Neural cell (in vitro differentiated cells): ENCODE results near the gene PHACTR1. TPM values are rescaled to one million over a fixed set of nuclear protein-coding genes. Genes with fewer than 3 reads are reported as not detected.

Experiments
- H2AFZ ChIP-seq: fragments of 200-600, 300-800 bp; sonication (generic), shearing (Covaris generic); 2 replicates; pipeline ENCODE4 v1.6.0; 2014; ENCODE audit warnings: low read depth, mild to moderate bottlenecking, antibody characterized with exemption, low read length, moderate library complexity
- H3F3A ChIP-seq: fragments of 200-600 bp; shearing (Covaris generic); 2 replicates; pipeline ENCODE4 v1.6.1; 2016; ENCODE audit warnings: mild to moderate bottlenecking, moderate library complexity, mixed read lengths, antibody characterized with exemption, low read length; ENCODE audit not compliant: insufficient read depth, poor library complexity, severe bottlenecking
- H3K27ac ChIP-seq: fragments of 200-600, 300-800 bp; sonication (generic), shearing (Covaris generic); 2 replicates; pipeline ENCODE4 v1.5.1; 2014; ENCODE audit warnings: mild to moderate bottlenecking, low read length, moderate library complexity
- H3K27me3 ChIP-seq: fragments of 300-800, 200-600 bp; sonication (generic), shearing (Covaris generic); 2 replicates; pipeline ENCODE4 v1.6.0; 2014; ENCODE audit warnings: mild to moderate bottlenecking, low read depth, low read length, moderate library complexity; ENCODE audit not compliant: insufficient read depth
- H3K36me3 ChIP-seq: fragments of 300-800, 200-600 bp; sonication (generic), shearing (Covaris generic); 2 replicates; pipeline ENCODE4 v1.5.1; 2014; ENCODE audit warnings: mild to moderate bottlenecking, antibody characterized with exemption, low read length, moderate library complexity; ENCODE audit not compliant: insufficient read depth
- H3K4me2 ChIP-seq: fragments of 300-800, 200-600 bp; sonication (generic), shearing (Covaris generic); 2 replicates; pipeline ENCODE4 v1.6.0; 2014; ENCODE audit warnings: mild to moderate bottlenecking, low read length
- H3K4me3 ChIP-seq: fragments of 300-800, 200-600 bp; sonication (generic), shearing (Covaris generic); 2 replicates; pipeline ENCODE4 v1.5.1; 2014; ENCODE audit warnings: mild to moderate bottlenecking, low read length, moderate library complexity
- H3K79me2 ChIP-seq: fragments of 200-600 bp; shearing (Covaris generic); replicated peaks from 2 replicates; pipeline ENCODE4 v1.6.0; 2014; ENCODE audit warnings: mild to moderate bottlenecking, low read length, moderate library complexity; ENCODE audit not compliant: insufficient read depth
- H3K9ac ChIP-seq: fragments of 300-800, 200-600 bp; sonication (generic), shearing (Covaris generic); 2 replicates; pipeline ENCODE4 v1.6.1; 2016; ENCODE audit warnings: mild to moderate bottlenecking, low read length, mixed read lengths
- H3K9me2 ChIP-seq: fragments of 200-600 bp; shearing (Covaris generic); 2 replicates; pipeline ENCODE4 v1.6.1; 2016; ENCODE audit warnings: mild to moderate bottlenecking, low read length, mixed read lengths; ENCODE audit not compliant: insufficient read depth
- H3K9me3 ChIP-seq: fragments of 200-600, 300-800 bp; sonication (generic), shearing (Covaris generic); 2 replicates; pipeline ENCODE4 v1.6.1; 2016; ENCODE audit warnings: mild to moderate bottlenecking, mixed run types, low read length, moderate library complexity, mixed read lengths
- H4K20me1 ChIP-seq: fragments of 200-600 bp; shearing (Covaris generic); 2 replicates; pipeline ENCODE4 v1.6.1; 2016; ENCODE audit warnings: mild to moderate bottlenecking, mixed run types; ENCODE audit not compliant: insufficient read depth
- CTCF ChIP-seq: fragments of 450-650 bp; IDR thresholded peaks from 2 replicates; pipeline ENCODE4 v1.5.1; 2014; ENCODE audit warnings: antibody characterized with exemption, mild to moderate bottlenecking, moderate library complexity; ENCODE audit not compliant: poor library complexity, severe bottlenecking
- EP300 ChIP-seq: fragments of 450-650 bp; conservative IDR thresholded peaks from 2 replicates; pipeline ENCODE4 v1.6.1; 2014; ENCODE audit warnings: antibody characterized with exemption, mild to moderate bottlenecking, moderate library complexity; ENCODE audit not compliant: poor library complexity, severe bottlenecking
- EZH2 ChIP-seq: fragments of 200-600, 300-800 bp; shearing (Covaris generic), sonication (generic); IDR thresholded peaks from 2 replicates; pipeline ENCODE4 v1.6.1; 2014; ENCODE audit warnings: antibody characterized with exemption, low read length, borderline replicate concordance, mild to moderate bottlenecking; ENCODE audit not compliant: insufficient read depth, poor library complexity, severe bottlenecking
- MXI1 ChIP-seq: fragments of 450-650 bp; conservative IDR thresholded peaks from 2 replicates; pipeline ENCODE4 v1.6.1; 2014; ENCODE audit warnings: antibody characterized with exemption, mild to moderate bottlenecking; ENCODE audit not compliant: poor library complexity, severe bottlenecking
- POLR2AphosphoS5 ChIP-seq: IDR thresholded peaks from 2 replicates; pipeline ENCODE4 v1.6.1; 2012
- RAD21 ChIP-seq: fragments of 450-650 bp; conservative IDR thresholded peaks from 2 replicates; pipeline ENCODE4 v1.6.1; 2014; ENCODE audit warnings: antibody characterized with exemption, mild to moderate bottlenecking, moderate library complexity
- REST ChIP-seq: IDR thresholded peaks from 2 replicates; pipeline ENCODE4 v1.6.1; 2012; ENCODE audit warnings: borderline replicate concordance
- SMC3 ChIP-seq: fragments of 450-650 bp; conservative IDR thresholded peaks from 2 replicates; pipeline ENCODE4 v1.6.1; 2014; ENCODE audit warnings: antibody characterized with exemption, mild to moderate bottlenecking, moderate library complexity; ENCODE audit not compliant: poor library complexity
- TAF1 ChIP-seq: IDR thresholded peaks from 2 replicates; pipeline ENCODE4 v1.6.1; 2012; ENCODE audit warnings: low read depth
- polyA plus RNA-seq: library from polyadenylated mRNA; depleted of rRNA; stranded (reverse); fragments of >200 nt; gene quantifications from 2 replicates; pipeline ENCODE4 v1.2.3, GENCODE V29; 2014

The PHACTR1 gene
- polyA plus RNA-seq, 1 donor from 2014 or later = 7.8 TPM

GRCh38 chr6:13229205-13230085, 512.9 kb downstream of the PHACTR1 start:
- H3K36me3 ChIP-seq = peaks cover 8% of the 10 kb centered on the region

GRCh38 chr6:13233106-13233505, 516.5 kb downstream of the PHACTR1 start:
- H3K9ac ChIP-seq = no peak overlapping the region
- peaks cover 8% of the 10 kb centered on the region for H3K36me3 ChIP-seq
- no peaks in the 10 kb centered on the region for H3K9me2 ChIP-seq
- H3K27ac ChIP-seq = no peak overlapping the region
- no peak overlapping the region for H3K4me2 ChIP-seq
- TF ChIP-seq MXI1 (no peak), POLR2AphosphoS5 (no peak), REST (no peak), RAD21 (no peak), EZH2 (no peak), TAF1 (no peak), CTCF (no peak), EP300 (no peak), SMC3 (no peak)
- no peaks in the 10 kb centered on the region for H4K20me1 ChIP-seq
- H3F3A ChIP-seq = no peaks in the 10 kb centered on the region
- H2AFZ ChIP-seq = no peak overlapping the region
- H3K27me3 ChIP-seq = no peaks in the 10 kb centered on the region
- H3K4me3 ChIP-seq = no peak overlapping the region
- no peaks in the 10 kb centered on the region for H3K9me3 ChIP-seq
- no peaks in the 10 kb centered on the region for H3K79me2 ChIP-seq

More at GRCh38 chr6:13229205-13230085, 512.9 kb downstream of the PHACTR1 start:
- no peaks in the 10 kb centered on the region for H3K9me2 ChIP-seq
- H3K9me3 ChIP-seq = no peaks in the 10 kb centered on the region
- no peak overlapping the region for H3K27ac ChIP-seq
- no peak overlapping the region for H3K9ac ChIP-seq
- H2AFZ ChIP-seq = no peak overlapping the region
- H4K20me1 ChIP-seq = no peaks in the 10 kb centered on the region
- no peaks in the 10 kb centered on the region for H3F3A ChIP-seq
- no peak for TF ChIP-seq POLR2AphosphoS5
- TF ChIP-seq EP300 = no peak
- no peaks in the 10 kb centered on the region for H3K79me2 ChIP-seq
- H3K4me3 ChIP-seq = no peak overlapping the region
- no peaks in the 10 kb centered on the region for H3K27me3 ChIP-seq
- no peak overlapping the region for H3K4me2 ChIP-seq
